GM19328 (cell line): ENCODE data around the gene THADA.
"Not testable (repeated sequence)": the region's sequence is repeated elsewhere in the genome, so short reads cannot be mapped to it uniquely, and the experiment has no call there.

ENCODE experiments used
- ATAC-seq: cut with Tn5 transposase; IDR thresholded peaks from one replicate; pipeline ENCODE4 v1.9.1; 2021; ENCODE audit warnings: mild to moderate bottlenecking, moderate library complexity; ENCODE audit not compliant: unreplicated experiment

THADA gene

DNA sequence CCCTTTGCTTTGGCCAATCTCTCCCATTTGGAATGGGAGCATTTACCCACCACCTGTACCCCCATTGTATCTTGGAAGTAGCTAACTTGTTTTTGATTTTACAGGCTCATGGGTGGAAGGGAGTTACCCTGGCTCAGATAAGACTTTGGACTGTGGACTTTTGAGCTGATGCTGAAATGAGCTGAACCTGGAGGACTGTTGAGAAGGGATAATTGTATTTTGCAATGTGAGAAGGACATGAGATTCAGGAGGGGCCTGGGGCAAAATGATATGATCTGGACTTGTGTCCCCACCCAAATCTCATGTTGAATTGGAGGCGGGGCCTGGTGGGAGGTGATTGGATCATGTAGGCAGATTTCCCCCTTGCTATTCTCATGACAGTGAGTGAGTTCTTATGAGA is 310.9 kb downstream of the THADA start:
- no peak for ATAC-seq

DNA sequence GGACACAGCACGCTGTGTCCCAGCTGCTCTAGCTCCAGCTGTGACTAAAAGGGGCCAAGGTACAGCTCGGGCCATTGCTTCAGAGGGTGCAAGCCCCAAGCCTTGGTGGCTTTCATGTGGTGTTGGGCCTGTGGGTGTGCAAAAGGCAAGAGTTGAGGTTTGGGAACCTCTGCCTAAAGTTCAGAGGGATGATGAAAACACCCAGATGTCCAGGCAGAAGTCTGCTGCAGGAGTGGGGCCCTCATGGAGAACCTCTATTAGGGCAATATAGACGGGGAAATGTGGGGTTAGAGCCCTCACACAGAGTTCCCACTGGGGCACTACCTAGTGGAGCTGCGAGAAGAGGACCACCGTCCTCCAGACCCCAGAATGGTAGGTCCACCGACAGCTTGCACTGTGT is 311.5 kb downstream of the THADA start:
- not testable (repeated sequence) for ATAC-seq

DNA sequence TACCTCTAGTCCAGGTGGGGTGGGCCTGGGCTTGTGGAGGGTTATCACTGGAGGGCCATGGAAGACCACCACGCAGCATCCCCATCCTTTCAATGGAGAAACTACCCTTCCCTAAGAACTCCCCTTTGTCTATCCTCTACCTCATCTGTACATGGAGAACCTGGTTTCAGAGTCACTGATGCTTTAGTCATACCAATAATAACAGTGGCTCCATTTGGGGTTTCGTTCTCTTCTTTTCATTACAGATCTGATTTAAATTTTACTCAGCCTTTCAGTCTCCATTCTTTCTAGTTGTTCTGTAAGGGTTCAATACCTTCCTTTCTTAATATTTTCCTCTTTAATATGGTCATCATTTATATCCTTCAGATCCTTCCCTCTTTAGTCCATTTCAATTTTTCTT is 314.8 kb downstream of the THADA start:
- ATAC-seq: no peak

DNA sequence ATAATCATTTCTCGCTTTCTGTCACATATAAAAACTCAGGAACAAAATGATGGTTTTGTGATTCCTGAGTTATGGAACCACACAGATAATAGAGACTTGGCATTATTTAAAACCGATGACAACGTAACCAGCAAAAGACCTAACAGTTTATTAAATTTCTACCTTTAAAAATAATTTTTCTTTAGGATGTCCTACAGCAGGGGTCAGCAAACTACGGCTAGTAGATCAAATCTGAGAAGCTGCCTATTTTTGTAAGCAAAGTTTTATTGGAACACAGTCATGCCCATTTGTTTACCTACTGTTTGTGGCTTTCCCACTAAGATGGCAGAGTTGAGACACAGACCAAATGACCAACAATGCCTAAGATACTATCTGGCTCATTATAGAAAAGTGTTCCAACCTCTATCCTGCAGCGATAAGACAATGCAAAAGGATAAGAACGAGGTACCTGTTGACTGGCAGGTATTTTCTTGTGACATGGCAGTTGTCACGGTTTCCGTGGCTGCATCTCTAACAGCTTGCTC is 316.5 kb downstream of the THADA start:
- ATAC-seq: no peak

DNA sequence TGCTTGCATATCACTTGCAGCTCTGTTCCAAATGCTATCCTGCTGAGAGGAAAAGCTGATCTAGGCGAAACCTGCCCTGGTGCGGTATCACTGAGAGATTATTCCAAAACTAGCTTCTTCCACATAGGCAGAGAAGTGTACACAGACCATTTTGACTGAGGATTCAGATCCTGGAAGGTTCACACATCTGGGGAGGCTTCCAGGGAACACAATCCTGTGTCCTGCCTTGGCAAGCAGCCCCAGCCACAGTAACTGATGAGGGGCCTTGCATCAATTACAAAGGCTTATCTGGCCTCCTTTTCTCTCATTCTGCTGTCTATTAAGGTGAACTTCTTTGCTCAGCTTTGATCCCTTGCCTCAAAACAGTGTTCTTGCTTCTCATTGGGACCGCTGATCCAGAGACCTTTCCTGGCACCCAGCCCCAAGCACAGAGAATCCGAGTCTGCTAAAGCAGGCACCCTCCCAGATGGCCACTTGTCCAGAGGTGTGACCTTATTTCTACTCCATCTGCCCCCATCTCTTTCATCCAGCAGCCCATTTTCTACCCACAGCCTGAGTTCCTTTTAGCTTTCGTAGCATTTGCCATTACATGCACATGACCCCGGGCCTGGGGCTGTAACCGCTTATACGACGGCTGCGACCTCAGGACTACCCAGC is 317.1 kb downstream of the THADA start:
- ATAC-seq: no peak

DNA sequence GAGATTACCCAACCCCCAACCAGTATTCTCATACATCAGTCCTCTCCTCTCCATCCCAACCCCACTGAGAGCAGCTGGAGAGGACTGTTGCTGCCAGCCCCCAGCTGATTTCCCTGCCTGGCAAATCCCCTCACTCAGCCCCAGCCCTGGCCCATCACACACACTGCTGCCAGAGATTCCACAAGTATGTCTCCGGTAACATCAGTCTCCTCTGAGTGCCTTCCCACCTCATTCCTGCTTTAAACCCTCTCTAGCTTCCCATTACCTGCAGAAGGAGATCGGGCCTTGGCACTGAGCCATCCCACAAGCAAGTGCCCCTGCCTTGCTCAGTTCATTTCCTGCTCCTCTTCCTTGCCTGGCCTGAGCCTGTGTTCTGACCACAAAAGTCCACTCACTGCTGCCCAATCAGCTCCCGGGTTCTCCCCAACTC is 318.9 kb downstream of the THADA start:
- ATAC-seq: no peak

DNA sequence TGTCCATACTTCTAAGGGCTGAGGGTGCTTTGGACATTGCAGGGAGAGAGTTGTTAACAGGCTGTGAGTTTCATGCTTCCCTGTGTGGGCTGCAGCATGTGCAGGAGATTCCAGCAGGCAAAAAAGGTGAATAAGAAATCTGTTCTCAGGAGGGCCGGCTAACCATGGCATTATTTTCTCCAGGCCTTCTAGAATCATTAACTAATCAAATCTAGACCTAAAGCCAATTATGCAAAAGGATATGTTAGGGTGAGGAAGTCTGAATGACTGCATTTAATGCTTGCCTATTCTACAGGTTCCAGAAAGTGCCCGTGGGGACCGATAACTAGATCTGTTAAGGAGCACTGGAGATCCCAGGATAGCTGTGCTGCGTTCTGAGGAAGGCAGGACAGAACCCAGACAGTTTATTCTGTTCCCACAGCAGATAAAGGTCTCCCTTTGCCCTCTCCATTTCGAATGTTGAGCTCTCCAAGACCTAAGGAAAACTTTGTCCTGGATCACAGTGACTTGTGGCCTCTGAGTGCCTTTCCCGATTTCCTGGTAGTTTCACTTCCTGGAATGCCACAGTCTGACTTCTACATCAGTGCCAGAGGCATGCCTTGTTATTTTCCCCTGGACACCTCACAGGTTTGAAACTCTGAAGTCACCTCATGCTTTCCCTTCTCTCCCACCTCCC is 319.4 kb downstream of the THADA start:
- ATAC-seq: no peak

DNA sequence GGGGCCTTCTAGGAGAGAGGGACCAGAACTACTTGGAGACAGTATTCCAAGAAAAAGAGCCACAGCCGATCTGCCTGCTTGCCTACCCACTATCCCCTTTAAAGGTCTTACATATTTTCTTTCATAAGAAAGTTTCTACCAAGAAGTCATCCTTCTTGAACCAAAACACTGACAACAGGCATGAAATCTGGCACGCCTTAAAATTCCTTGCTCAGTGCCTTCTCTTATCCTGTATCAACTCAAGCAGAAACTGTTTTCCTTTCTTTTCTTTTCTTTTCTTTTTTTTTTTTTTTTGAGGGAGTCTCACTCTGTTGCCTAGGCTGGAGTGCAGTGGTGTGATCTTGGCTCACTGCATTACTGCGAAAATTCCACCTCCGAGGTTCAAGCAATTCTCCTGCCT is 321.1 kb downstream of the THADA start:
- no peak for ATAC-seq

DNA sequence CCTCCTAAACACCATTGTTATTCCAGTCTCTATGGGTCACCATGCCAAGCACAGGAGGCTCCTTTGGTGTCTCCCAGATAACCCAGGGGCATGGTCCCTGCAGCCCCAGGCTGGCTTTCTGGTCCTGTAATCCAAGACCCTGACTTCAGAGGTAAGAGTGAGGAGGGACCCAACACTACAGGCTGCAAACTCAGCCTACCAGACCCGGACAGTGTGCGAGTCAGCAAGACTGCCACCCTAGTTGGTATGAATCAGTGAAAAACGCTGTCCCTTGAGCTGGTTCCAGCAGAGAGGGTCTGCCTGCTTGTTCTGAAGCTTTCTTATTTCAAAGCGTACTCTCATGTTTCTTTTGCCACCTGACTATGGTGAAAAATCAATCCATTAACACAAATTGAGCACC is 321.8 kb downstream of the THADA start:
- no peak for ATAC-seq

DNA sequence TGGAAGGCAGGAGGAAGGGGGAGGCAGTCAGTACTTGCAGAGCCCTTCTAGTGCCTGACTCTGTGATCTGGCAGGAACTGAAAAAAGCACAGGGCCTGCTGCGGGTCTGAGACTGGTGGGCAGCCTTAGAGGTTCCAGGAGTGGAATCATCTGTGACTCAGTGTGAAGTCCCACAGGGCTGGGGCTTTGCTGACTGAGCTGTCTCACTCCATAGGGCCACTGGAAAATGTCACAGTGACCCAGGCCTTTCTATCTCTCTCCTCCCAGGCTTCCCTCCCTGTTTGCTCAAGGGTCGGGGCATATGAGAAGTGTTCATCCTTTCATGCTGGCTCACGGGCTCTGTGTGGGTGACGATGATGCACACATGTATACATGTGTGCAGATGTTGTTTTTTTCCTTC is 322.3 kb downstream of the THADA start:
- no peak for ATAC-seq

DNA sequence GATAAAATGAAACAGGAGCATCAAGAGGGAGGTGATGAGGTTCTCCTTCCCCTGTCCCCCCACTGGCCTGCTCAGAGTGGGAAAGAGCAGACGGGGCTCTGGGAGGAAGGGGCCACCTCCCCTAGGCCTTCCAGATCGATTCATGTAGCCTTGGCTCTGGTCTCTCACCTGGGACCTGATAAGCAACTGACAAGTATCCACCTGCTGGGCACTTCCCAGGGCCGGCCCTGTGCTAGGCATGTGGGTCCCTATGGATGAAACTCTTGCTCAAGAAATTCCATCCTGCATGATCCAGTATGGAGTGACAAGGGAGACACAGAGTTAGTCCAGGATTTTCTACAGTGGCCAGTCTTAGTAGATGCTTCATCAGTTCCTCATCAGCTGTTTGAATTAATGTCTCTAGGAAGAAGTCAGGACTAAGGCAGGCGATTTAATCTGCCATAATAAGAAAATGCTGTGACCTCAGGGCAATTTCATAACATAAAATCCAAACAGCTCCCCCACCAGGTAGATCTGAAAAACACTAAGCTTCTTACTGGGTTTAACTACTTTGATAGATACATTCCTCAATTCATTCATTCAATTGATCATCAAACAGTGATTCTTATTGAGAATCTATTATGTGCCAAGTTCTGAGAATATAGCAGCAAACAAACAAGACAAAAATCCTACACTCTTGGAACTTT is 324.8 kb downstream of the THADA start:
- ATAC-seq: no peak

DNA sequence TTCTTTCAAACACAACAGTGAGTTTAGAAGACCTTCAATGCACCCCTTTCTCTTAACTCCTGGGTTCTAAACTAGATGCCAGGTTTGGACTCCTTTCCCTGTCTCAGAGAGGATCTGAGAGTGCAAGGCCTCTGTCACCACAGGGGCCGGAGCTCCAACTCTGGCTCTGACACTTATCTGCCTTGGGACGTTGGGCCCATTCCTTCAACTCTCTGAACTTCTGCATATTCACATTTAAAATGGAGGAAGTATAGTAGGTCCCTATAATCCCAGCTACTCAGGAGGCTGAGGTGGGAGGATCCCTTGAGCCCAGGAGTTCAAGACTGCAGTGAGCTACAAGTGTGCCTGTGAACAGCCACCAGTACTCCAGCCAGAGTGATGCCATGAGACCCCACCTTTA is 325.4 kb downstream of the THADA start:
- no peak for ATAC-seq

DNA sequence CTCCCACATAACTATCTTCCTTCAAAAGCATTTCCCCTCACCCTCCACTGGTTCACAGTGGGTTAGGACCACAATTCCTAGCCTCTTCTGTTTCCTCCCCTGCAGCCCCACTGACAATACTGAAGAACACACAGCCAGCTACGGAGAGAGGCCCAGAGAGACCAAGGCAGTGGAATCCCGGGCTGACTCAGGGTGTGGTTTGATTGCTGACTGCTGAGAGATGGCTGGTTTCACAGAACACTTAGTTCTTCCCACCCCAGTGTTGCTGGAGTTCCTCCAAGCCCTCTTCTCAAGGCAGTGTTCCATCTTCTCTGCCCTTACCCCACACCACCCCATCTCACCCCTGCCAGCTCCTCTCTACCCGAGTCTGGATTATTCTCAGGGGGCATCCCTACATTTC is 326.1 kb downstream of the THADA start:
- no peak for ATAC-seq

DNA sequence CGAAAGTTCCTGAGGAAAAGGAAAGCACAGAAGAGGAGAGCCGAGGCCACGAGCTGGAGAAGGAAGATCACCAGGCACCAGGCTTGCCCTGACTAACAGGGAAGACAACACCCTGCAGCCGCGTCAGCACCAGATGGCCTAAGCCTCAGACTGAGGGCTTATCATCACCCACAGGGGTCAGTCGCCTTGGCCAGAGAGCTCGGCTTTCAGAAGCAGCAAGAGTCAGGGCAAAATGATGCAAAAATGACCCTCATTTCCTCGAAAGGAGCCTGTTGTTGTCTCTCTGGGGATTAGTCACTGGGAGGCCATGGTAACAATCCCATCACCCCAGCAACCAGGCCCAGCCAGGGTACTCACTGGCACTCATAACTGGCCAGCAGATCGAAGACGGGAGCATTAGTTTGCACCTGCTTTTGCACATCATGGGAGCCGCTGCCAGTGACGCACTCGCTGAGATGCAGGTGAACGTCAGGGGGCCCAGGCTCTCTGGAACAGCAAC is 326.7 kb downstream of the THADA start:
- no peak for ATAC-seq

DNA sequence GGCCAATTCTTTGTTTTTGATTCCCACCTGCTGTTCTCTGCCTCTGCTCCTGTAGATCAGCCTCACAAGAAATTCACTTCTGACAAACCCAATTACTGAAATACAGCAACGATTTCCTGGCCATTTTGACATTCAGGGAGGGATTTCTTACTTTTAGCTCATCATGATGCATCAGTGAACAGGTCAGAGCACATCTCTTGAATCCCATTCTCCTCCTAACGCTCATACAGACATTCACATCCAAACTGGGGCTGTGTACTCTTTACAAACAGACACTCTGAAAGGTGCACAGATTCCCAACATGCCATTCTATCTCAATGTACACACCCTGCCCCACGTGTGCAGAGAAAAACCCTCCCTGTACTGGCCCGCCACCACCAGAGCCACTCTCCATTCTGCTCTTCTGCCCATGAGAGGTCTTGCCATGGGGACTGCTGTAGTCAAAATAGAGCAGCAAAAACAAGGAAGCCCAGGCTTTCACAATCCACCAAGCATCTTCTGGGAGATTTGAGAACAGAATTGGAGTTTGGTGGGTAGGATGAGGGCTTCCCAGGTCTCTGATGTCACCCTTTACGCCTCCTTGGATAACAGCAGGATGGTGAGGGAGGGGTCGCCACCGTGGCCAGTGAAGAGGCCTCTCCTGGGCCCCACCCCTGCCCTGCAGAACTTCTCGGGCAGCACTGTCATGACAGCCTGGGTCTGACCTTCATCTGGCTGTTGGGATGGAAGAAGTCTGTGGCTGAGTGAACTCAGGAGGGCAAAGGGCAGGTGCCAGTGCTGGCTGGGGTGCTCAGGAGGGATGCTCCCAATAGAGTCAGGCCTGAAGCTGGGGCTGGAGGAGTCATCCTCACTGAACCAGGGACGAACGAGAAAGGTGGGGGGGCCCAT is 327.5 kb downstream of the THADA start:
- ATAC-seq: no peak

DNA sequence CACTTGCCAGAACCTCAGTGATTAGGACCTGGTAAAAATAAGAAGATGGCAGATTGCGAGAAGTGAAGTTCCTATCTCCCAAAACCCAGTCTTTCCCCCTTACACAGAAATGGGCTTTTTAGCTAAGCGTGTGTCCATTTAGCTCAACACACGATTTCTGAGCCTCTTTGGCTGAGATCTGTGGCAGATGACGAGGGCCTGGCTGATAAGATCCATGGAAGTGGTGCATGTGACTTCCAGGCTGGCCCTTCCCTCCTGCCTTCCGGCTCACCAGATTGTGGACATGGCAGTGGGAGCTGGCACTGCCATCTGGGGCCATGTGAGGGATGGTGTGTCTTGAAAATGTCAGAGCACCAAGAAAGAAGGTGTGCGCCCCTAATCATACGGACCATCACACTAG is 328.5 kb downstream of the THADA start:
- ATAC-seq: no peak

DNA sequence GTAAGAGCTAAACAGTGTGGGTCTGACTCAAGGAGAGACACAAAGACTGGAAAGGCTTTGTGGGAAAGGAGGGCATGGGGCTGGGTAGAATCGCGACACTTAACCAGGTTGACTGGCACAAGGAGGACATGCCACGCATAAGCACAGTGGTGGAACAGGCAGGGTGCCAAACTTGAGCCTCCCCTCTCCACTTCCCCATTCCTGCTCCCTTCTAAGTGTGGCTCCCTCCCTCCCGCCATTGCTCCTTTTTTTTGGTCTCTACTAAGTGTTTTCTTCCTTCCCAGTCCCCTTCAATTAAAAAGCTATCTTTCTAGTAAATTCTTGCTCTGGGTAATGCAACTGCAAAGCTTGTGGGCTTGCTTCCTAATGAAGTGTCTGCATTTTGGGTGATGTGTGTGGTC is 329.1 kb downstream of the THADA start:
- no peak for ATAC-seq

DNA sequence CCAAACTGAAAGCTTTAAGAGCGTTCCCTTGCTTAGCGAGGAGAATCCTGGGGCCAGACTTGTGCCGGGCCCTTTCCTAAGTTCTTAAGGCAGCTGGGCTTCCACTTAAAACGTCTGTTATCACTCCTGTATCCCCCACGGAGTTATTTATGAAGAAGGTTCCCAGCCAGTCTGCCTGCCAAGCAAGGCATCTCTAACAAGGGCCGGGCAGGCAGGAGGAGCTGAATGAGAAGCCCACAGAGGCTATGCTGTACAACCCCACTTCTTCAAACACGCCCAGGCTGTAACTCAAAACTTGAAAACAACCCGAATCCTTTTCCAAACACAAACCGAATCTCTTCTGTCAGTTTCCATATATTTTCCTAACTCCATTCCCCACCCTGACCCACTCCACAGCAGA is 330.4 kb downstream of the THADA start:
- no peak for ATAC-seq

DNA sequence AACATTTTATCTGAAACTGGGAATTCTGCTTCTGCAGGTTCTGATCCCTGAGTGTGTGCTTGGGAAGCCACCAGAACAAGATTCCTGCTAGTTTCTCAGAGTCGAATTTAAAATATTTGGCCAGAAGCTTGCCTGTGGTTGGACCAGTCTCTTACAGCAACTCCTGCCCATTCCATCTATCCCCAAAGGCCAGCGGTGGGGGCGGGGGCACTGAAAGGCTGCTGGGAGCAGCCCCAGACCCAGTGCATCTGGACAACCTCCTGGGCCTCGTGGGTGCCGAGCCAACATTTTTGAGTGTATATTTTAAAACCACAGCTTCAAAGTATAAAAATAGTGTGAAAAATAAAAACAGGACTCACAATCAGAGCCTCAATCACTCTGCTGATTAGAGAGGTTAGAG is 330.8 kb downstream of the THADA start:
- no peak for ATAC-seq

DNA sequence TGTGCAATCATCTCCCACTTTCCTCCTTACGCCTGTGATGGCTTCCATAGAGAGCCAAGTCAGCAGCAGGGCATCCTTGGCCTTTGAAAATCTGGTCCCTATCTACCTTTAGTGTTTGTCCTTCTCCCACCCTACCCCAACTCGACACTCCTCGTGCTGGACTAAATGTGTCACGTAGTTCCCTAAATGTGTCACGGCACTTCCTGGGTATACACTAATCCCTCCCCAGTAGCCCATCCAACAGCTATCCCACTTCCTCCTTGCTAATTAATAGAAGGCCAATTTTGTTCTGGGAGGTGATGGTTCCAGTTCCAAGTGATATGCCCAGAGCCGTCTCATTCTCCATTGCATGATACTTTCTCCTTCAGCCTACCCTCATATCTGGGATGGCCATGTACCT is 332.9 kb downstream of the THADA start:
- ATAC-seq: no peak

DNA sequence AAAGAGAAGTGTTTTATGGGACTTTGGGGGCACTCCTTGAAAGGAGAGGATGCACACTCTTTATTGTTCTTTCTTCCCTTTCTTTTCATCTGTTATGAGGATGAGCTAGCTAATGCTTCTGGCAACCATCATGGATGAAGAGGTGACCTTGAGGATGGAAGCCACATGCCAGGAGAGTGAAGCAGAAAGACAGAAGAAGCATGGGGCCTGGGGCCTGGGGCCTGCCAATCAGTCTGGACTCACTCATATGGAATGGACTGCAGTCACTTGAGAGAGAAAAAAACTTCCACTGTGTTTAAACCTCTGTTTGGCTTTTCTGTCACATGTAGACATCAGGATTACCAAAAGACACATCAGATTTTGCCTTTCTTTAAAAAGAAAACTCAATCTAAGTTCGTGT is 333.6 kb downstream of the THADA start:
- no peak for ATAC-seq
